AG04449 (cell line): ENCODE results near the gene ZBTB9.

ENCODE experiments used
- CTCF ChIA-PET: fragments of 350-600 bp; formaldehyde crosslinking; extraction: SDS; loops from one replicate; lab custom pipeline; 2021; ENCODE audit warnings: antibody characterized with exemption; lab: Yijun Ruan, JAX
- POLR2A ChIA-PET: fragments of 400-600, 350-600 bp; formaldehyde crosslinking; extraction: SDS; loops from one replicate; lab custom pipeline; 2020; ENCODE audit warnings: antibody characterized with exemption, inconsistent platforms; lab: Yijun Ruan, JAX
- DNase-seq: peaks from one replicate; pipeline ENCODE4 v3.0.0-alpha.2; 2010; ENCODE audit warnings: low read depth, low spot score
- H3K4me3 ChIP-seq: 2 replicates; pipeline ENCODE4 v1.5.1; 2011; ENCODE audit warnings: low read depth, mild to moderate bottlenecking, control low read depth, low read length
- TF ChIP-seq, protein P1 (sequence below): IDR thresholded peaks from one replicate; pipeline ENCODE4 v1.5.1; 2011; ENCODE audit warnings: mild to moderate bottlenecking, moderate library complexity, low read length, control low read depth, inconsistent platforms; ENCODE audit not compliant: insufficient read depth; ENCODE audit errors: missing control alignments

The ZBTB9 gene

DNA sequence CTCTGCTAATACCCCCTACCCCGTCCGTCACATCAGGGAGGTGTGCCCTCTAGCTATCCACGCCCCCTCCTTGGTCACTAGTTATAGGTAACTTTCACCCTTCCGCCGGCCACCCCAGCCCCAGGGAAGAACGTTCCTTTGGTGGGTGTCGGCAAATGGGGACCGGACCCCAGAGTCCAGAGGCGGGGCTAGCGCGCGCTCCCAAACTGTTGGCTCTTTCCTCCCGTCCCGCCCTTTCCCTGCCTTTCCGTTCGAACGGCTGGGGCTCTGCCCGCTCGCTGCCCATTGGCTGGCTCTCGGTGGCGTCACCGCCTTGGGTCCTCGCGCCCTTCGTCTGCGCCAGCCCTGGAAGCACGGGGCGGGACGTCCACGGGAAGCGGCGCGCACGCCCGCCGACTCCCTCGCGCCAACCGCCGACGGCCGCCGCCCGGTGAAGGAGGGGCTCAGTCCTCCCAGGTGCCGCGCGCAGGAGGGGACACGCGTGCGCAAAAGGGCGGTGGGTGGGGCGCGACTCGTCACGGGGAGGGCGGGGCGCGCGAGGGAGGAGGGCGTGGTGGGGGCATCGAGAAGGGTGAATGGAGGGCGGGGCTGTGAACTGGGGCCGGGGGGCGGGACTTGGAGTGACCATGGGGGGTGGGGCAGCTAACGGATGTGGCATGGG lies 44.2 kb upstream of the ZBTB9 start:
- DNase-seq = peak; percentile 59
- H3K4me3 ChIP-seq = peak overlapping the region; percentile 81
- TF ChIP-seq, protein P1, sequence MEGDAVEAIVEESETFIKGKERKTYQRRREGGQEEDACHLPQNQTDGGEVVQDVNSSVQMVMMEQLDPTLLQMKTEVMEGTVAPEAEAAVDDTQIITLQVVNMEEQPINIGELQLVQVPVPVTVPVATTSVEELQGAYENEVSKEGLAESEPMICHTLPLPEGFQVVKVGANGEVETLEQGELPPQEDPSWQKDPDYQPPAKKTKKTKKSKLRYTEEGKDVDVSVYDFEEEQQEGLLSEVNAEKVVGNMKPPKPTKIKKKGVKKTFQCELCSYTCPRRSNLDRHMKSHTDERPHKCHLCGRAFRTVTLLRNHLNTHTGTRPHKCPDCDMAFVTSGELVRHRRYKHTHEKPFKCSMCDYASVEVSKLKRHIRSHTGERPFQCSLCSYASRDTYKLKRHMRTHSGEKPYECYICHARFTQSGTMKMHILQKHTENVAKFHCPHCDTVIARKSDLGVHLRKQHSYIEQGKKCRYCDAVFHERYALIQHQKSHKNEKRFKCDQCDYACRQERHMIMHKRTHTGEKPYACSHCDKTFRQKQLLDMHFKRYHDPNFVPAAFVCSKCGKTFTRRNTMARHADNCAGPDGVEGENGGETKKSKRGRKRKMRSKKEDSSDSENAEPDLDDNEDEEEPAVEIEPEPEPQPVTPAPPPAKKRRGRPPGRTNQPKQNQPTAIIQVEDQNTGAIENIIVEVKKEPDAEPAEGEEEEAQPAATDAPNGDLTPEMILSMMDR = no peak
- ChIA-PET POLR2A (interaction anchor here (0.5 kb wide), 1 partner anchor 121 kb away, joined by 5 read pairs; the partner anchor contains the start of genes PFDN6 and WDR46), CTCF (interaction anchor here (1.8 kb wide), 1 partner anchor 19 kb away, joined by 6 read pairs; no protein-coding TSS in a partner anchor)

DNA sequence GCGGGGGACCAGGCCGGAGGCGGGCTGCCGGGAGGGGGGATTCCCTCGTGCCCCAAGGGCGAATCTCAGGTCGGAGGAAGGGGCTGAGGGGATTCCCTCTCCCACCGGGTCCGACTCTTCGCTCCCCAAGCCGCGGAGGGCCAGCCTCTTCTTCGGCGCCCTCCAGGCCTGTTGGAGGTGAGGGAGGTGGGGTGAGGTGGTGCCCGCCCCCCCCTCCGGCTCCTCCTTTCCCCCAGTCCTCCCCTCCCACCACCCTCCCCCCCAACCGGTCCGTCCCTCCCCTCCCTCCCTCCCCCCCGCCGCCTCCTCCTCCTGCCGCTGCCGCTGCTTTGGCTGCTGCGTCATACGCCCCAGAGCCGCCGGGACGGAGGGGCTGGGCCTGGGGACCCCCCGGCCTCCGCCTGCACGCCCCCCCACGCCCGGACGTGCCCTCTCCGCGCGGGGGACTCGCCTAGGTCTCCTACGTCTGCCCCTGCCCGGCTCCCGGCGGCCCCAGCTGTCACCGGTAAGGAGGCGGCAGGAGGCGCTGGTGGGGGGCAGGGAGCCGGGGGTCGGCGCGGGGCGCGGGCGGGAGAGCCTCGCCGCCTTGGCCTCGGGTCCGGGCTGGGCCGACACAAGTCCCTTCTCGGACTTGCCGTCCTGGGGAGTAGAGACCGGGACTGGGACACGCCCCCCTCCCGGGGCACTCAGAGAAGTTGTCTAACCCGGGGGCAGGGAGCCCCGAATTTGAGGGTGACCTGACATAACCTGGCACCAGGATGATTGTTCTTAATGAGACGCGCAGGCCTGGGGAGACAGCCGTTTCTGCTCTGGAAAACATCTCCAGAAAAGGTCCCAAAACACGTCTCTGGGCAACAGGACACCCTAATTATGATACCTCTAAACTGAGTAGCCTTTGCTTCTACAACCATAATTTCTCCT lies 43.4 kb upstream of the ZBTB9 start, which contains the start of gene PHF1:
PHF1 (plus strand) TSS at position 304 of the 921 bp plus-strand sequence. CDS start 1,250 bp downstream, outside the sequence.
- H3K4me3 ChIP-seq = peak within 1 kb of the TSS; percentile 81
- CTCF ChIA-PET = interaction anchor here (1.2 to 1.8 kb wide), 3 partner anchors 16 to 20 kb away, joined by 3 to 6 read pairs (median 6); no protein-coding TSS in a partner anchor
- POLR2A ChIA-PET = no interaction called here
- no peak for DNase-seq
- TF ChIP-seq, protein P1 = no peak

DNA sequence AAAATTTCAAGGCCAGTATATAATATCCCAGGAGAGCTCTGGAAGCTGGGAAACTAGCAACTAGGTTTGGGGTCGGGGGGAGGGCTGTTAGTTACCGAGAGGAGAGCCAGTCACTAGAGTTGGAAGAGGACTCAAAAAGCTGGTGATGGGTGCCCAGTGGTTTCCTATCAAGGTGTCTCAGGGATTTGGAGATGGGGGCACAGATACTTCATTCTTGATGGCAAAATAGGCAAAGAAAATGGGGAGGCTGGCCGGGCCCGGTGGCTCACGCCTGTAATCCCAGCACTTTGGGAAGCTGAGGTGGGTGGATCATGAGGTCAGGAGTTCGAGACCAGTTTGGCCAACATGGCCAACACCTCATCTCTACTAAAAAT lies 42.8 kb upstream of the ZBTB9 start:
- TF ChIP-seq, protein P1 = no peak
- no peak for DNase-seq
- ChIA-PET POLR2A (no interaction called here), CTCF (interaction anchor here (1.2 to 1.5 kb wide), 2 partner anchors 16 to 21 kb away, joined by 3 to 6 read pairs; no protein-coding TSS in a partner anchor)
- H3K4me3 ChIP-seq = peak overlapping the region; percentile 81

DNA sequence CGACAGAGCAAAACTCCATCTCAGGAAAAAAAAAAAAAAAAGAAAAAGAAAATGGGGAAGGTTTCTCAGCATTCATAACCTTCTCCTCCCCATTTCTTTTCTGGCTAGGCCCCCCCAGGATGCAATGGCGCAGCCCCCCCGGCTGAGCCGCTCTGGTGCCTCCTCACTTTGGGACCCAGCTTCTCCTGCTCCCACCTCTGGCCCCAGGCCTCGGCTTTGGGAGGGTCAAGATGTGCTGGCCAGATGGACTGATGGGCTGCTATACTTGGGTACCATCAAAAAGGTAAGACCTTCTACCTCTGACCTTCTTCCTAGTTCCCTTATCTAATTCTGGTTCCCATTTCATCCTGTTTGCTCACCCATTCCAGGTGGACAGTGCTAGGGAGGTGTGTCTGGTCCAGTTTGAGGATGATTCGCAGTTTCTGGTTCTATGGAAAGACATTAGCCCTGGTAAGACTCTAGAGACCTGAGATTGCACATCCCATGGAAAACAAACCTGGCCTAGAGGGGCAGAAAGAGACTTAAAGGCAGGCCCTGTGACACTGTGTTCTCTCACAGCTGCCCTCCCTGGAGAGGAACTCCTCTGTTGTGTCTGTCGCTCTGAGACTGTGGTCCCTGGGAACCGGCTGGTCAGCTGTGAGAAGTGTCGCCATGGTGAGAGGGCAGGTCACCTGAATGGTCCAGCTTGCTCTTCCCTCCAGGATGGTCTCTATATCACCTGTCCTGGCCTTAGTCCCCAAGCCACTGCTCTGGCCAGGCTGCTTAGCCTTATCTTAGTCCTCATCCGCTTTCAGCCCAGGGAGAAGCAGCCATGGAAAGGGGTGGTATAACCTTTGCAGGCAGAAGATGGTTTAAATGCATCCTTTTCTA lies 42.0 kb upstream of the ZBTB9 start:
- ChIA-PET POLR2A (no interaction called here), CTCF (interaction anchor here (1.2 to 1.5 kb wide), 2 partner anchors 17 to 22 kb away, joined by 3 to 6 read pairs; no protein-coding TSS in a partner anchor)
- DNase-seq = no peak
- H3K4me3 ChIP-seq = peak overlapping the region; percentile 6
- TF ChIP-seq, protein P1 = no peak

DNA sequence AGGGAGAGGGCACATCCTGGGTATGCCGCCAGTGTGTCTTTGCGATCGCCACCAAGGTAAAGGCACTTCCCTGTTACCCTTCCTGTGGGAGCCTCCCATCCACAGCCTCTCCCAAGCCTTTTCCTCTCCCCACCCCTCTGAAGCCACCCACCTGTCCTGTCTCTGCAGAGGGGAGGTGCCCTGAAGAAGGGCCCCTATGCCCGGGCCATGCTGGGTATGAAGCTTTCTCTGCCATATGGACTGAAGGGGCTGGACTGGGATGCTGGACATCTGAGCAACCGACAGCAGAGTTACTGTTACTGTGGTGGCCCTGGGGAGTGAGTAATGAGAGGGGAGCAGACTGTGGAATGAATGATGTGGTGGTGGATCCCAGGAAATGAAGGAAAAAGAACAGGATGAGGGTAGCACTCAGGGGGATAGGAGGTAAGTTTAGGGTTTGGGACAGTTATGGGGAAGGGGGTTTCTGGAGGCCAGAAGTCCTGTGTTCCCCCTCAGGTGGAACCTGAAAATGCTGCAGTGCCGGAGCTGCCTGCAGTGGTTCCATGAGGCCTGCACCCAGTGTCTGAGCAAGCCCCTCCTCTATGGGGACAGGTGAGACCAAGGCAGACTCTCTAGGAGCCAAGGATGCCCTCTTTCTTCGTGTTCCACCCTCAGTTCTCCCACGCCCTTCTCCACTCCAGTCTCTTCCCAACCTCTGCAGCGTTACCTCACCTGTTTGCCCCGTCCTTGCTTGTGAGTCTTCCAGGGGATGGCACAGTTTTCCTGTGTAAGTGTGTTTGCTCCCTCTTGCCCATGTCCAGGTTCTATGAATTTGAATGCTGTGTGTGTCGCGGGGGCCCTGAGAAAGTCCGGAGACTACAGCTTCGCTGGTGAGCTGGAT lies 40.9 kb upstream of the ZBTB9 start:
- CTCF ChIA-PET = interaction anchor here (0.7 kb wide), 1 partner anchor 11 kb away, joined by 3 read pairs; no protein-coding TSS in a partner anchor
- TF ChIP-seq, protein P1 = no peak
- no peak for DNase-seq
- POLR2A ChIA-PET = no interaction called here
- H3K4me3 ChIP-seq = no peak overlapping the region
